Adrenal gland (tissue), 12 donors: ENCODE measurements around the gene SSBP3. TPM values are rescaled to one million over a fixed set of nuclear protein-coding genes. Genes with fewer than 3 reads are reported as not detected.

Experiments
- DNase-seq, 7 donors: peaks; one replicate each; pipeline ENCODE4 v3.0.0-alpha.2; 2019 to 2020
- H3K27ac ChIP-seq, 5 donors: fragments of 200-600 bp; sonication (generic) in 4 of 5; 1 replicate in 3 of 5; 2 replicates in 2 of 5; pipeline versions ENCODE4 v1.5.1 to v1.8.0; 2016 to 2020; ENCODE audit warnings: mild to moderate bottlenecking in 1 of 5
- H3K27me3 ChIP-seq: fragments of 200-600 bp; 2 replicates; pipeline ENCODE4 v1.8.0; 2021
- H3K36me3 ChIP-seq, 2 donors: fragments of 200-600 bp; replicated peaks in 1 of 2; 1 replicate in 1 of 2; 2 replicates in 1 of 2; pipeline versions ENCODE4 v1.5.1 to v1.8.0; 2018 to 2022
- H3K4me1 ChIP-seq, 2 donors: fragments of 200-600 bp; replicated peaks in 1 of 2; 1 replicate in 1 of 2; 2 replicates in 1 of 2; pipeline versions ENCODE4 v1.5.1 to v1.8.0; 2018 to 2021
- H3K4me3 ChIP-seq, 4 donors: fragments of 200-600 bp; sonication (generic) in 3 of 4; one replicate each; pipeline ENCODE4 v1.5.1; 2016 to 2018
- H3K9me3 ChIP-seq, 3 donors: fragments of 200-600 bp; sonication (generic) in 1 of 3; replicated peaks in 1 of 3; 1 replicate in 2 of 3; 2 replicates in 1 of 3; pipeline versions ENCODE4 v1.5.1 to v1.8.0; 2016 to 2021
- POLR2A ChIP-seq, 2 donors: fragments of 450-650 bp; IDR thresholded peaks; one replicate each; pipeline ENCODE4 v1.6.1; 2017; ENCODE audit warnings: antibody characterized with exemption in 2 of 2, mild to moderate bottlenecking in 2 of 2, moderate library complexity in 1 of 2
- WGBS, 4 donors: extraction: QIAGEN DNeasy Blood & Tissue Kit in 2 of 4; methylation state at CpG; one replicate each; pipeline versions ENCODE4 v1.1.5 to v1.1.7; 2013 to 2017; 5-methylcytosine and 5-hydroxymethylcytosine counted together
- intact Hi-C, 2 donors: fragments of 100-400 bp; cut with DNase I; formaldehyde crosslinking; loops; one replicate each; pipeline versions ENCODE4 v1.14.1 to v1.15.0; 2022 to 2023
- polyA plus RNA-seq, 3 donors: library from polyadenylated mRNA; stranded (reverse); fragments of 200-250 nt in 2 of 3; fragments of 350-450 nt in 1 of 3; fragmentation: Illumina TruSeq in 1 of 3; extraction: RNeasy Lipid Tissue Mini Kit (QIAGEN cat#74804) in 1 of 3; gene quantifications; one replicate each; pipeline ENCODE4 v1.2.3, GENCODE V29; 2013 to 2014
- total RNA-seq, 9 donors: library from RNA; depleted of rRNA in 4 of 9; stranded (reverse); fragments of >200 nt in 4 of 9; fragments of 120-200 nt in 1 of 9; fragmentation: NEBNext Ultra II Directional in 1 of 9; extraction: Animal tissue kit (Norgen Biotek cat#: 25700) in 1 of 9; gene quantifications; one replicate each; pipeline versions ENCODE4 v1.1.0 to v1.2.4, GENCODE V29; 2013 to 2023
- TF ChIP-seq, protein P1 (sequence below), 6 experiments: fragments of 450-650 bp in 4 of 6; fragments of 200-600 bp in 2 of 6; sonication (generic) in 1 of 6; IDR thresholded peaks; 1 replicate in 5 of 6; 2 replicates in 1 of 6; pipeline versions ENCODE4 v1.5.1 to v1.8.0; 2016 to 2021; ENCODE audit warnings: antibody characterized with exemption in 6 of 6, mild to moderate bottlenecking in 2 of 6, moderate library complexity in 1 of 6
- donor health status: healthy with polysubstance abuse.
- donor health status: Bipolar disorder and iron deficiency.
- donor health status: DM: yes; HTN: yes; CAD: no.
- donor health status: DM: no; HTN: no; CAD: no.
- donor health status: DM: no; HTN: no; CAD: no.
- donor health status: DM: yes; HTN: yes; CAD: no.

SSBP3 gene
- total and polyA plus RNA-seq, 12 donors = 15.3 to 150 (median 66.0) TPM

DNA sequence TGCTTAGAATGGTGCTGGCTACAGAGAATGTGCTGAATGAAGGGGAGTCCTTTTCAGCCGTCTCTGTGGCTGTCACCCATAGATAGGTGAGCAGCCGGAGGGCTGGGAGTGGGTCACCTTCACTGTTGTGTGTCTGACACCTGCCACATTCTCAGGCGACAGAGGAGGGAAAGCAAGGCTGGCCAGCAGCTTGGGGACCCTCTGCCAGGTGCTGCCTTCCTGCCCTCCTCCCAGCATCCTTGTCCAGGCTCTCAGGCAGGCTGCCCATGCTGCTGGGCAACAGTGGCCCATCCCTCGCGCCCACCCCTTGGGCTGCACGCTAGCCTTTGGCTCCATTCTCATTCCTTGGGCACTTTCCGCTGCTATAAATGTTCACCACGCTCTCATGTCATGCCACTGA lies 228.5 kb downstream of the SSBP3 start:
- 96 to 98% (median 97%) methylated on average over 8 of the region's 8 CpGs for WGBS, 4 donors
- peaks cover 0 to 9% of the 10 kb centered on the region in 2 donors for H3K36me3 ChIP-seq

DNA sequence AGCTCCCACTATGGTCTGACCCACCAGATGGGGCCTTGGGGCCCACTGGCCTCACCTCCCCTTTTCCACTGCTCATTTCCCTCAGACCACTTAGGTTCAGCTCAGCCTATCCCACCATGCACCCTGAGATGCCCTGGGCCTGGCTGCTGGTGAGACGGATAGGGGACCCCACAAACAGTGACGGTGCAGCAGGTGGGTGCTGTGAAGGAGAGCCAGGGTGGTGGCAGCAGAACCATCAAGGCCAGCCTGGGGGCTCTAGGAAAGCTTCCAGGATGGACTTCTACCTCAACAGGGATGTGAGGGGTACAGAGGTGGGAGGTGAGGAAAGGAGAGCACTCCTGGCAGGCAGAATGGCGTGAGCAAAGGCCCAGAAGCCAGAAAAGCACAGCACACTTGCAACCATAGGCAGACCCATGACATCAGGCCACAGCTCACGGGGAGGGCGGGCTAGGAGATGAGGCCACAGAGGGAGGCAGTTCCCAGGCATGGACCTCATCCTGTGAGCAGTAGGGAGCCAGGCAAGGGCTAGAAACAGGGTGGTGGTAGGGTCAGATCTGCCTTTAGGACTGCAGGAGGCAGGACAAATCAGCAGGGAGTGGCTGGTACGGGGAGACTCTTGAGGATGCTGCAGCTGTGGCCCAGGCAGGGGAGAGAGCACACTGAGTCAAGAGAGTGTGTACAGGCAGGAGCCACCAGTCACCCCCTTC lies 229.4 kb downstream of the SSBP3 start:
- Histone ChIP-seq H3K27ac (no peak overlapping the region), H3K4me1 (peaks cover 20 to 23% of the 10 kb centered on the region in 2 donors), H3K27me3 (no peaks in the 10 kb centered on the region), H3K4me3 (no peak overlapping the region), H3K9me3 (no peaks in the 10 kb centered on the region), H3K36me3 (peaks cover 0 to 9% of the 10 kb centered on the region in 2 donors)
- 95 to 98% (median 95%) methylated on average over 6 of the region's 6 CpGs for WGBS, 4 donors
- TF ChIP-seq, protein P1, sequence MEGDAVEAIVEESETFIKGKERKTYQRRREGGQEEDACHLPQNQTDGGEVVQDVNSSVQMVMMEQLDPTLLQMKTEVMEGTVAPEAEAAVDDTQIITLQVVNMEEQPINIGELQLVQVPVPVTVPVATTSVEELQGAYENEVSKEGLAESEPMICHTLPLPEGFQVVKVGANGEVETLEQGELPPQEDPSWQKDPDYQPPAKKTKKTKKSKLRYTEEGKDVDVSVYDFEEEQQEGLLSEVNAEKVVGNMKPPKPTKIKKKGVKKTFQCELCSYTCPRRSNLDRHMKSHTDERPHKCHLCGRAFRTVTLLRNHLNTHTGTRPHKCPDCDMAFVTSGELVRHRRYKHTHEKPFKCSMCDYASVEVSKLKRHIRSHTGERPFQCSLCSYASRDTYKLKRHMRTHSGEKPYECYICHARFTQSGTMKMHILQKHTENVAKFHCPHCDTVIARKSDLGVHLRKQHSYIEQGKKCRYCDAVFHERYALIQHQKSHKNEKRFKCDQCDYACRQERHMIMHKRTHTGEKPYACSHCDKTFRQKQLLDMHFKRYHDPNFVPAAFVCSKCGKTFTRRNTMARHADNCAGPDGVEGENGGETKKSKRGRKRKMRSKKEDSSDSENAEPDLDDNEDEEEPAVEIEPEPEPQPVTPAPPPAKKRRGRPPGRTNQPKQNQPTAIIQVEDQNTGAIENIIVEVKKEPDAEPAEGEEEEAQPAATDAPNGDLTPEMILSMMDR (IDR thresholded peaks at IDR 0.05) = no peak
- TF ChIP-seq POLR2A (IDR thresholded peaks at IDR 0.05) = no peak
- intact Hi-C loops = no loop called here
- no peak for DNase-seq

More for the DNA sequence above, 228.5 kb downstream of the SSBP3 start:
- H3K4me3 ChIP-seq = no peak overlapping the region
- no peaks in the 10 kb centered on the region for H3K9me3 ChIP-seq
- intact Hi-C loops = no loop called here
- TF ChIP-seq, protein P1 (IDR thresholded peaks at IDR 0.05) = no peak
- TF ChIP-seq POLR2A (IDR thresholded peaks at IDR 0.05) = no peak
- no peak for DNase-seq
- no peaks in the 10 kb centered on the region for H3K27me3 ChIP-seq
- H3K27ac ChIP-seq = no peak overlapping the region
- peaks cover 15 to 18% of the 10 kb centered on the region in 2 donors for H3K4me1 ChIP-seq

Other genes starting within 250 kb of the SSBP3 start
- 10 to 100 TPM in 6 of 9 donors, 1 to 10 TPM in 3; 5.8 to 21.6 (median 13.0) TPM for gene CYB5RL, start 206.4 kb downstream of the SSBP3 start, total RNA-seq
- 1 to 10 TPM; 2.7 to 6.7 (median 5.2) TPM for gene CYB5RL, start 206.4 kb downstream of the SSBP3 start, polyA plus RNA-seq
- gene MRPL37, start 206.2 kb downstream of the SSBP3 start, total RNA-seq = 100 to 1,000 TPM in 8 of 9 donors, 10 to 100 TPM in 1; 75.4 to 160 (median 108) TPM
- 100 to 1,000 TPM in 1 of 3 donors, 10 to 100 TPM in 2; 24.9 to 174 (median 28.7) TPM for gene MRPL37, start 206.2 kb downstream of the SSBP3 start, polyA plus RNA-seq
- 10 to 100 TPM in 3 of 9 donors, 1 to 10 TPM in 6; 2.6 to 12.7 (median 9.4) TPM for gene ACOT11, start 141.8 kb upstream of the SSBP3 start, total RNA-seq
- 1 to 10 TPM; 1.6 to 9.1 (median 4.1) TPM for gene ACOT11, start 141.8 kb upstream of the SSBP3 start, polyA plus RNA-seq
- under 1 TPM in 2 of 9 donors, not detected in 7; 0.11 to 0.85 TPM for gene FAM151A, start 217.1 kb upstream of the SSBP3 start, total RNA-seq
- gene FAM151A, start 217.1 kb upstream of the SSBP3 start, polyA plus RNA-seq = under 1 TPM in 2 of 3 donors, not detected in 1; 0.16 to 0.24 TPM
- 1 to 10 TPM in 5 of 9 donors, under 1 TPM in 4; 0.87 to 6.9 (median 1.7) TPM for gene MROH7, start 235.4 kb upstream of the SSBP3 start, total RNA-seq
- 10 to 100 TPM in 1 of 3 donors, 1 to 10 TPM in 1, under 1 TPM in 1; 0.62 to 13.0 (median 8.1) TPM for gene MROH7, start 235.4 kb upstream of the SSBP3 start, polyA plus RNA-seq